ENCODE measurements around the gene RNPC3. TPM values are rescaled to one million over a fixed set of nuclear protein-coding genes. Genes with fewer than 3 reads are reported as not detected.
"Not testable (repeated sequence)": the region's sequence is repeated elsewhere in the genome, so short reads cannot be mapped to it uniquely, and the experiment has no call there.

Gene RNPC3
- total and polyA plus RNA-seq, 7 donors = 6.2 to 42.4 (median 28.1) TPM

DNA sequence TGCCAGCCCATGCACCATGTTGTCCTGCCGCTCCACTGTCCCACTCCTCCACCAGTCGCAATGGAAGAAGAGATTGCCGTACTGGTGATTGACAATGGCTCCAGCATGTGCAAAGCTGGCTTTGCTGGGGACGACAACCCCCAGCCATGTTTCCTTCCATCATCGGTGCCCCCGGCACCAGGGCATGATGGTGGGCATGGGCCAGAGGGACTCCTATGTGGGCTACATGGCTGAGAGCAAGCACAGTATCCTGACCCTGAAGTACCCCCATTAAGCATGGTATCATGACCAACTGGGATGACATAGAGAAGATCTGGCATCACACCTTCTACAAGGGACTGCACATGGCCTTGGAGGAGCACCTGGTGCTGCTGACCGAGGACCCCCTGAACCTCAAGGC lies 44.0 kb downstream of the RNPC3 start:
- intact Hi-C loops (cut with DNase I) = no loop called here
- Histone ChIP-seq H3K36me3 (peaks cover 0 to 5% (median 0%) of the 10 kb centered on the region in 4 donors), H3K27ac (no peak overlapping the region), H3K27me3 (no peaks in the 10 kb centered on the region), H3K4me3 (no peak overlapping the region), H3K4me1 (no peaks in the 10 kb centered on the region), H3K9me3 (no peaks in the 10 kb centered on the region)
- 97% methylated on average over 7 of the region's 7 CpGs for WGBS, 2 donors
- TF ChIP-seq POLR2A (IDR thresholded peaks at IDR 0.05) (no peak), CTCF (IDR thresholded peaks at IDR 0.05) (no peak), EP300 (IDR thresholded peaks at IDR 0.05) (no peak), POLR2AphosphoS5 (IDR thresholded peaks at IDR 0.05) (no peak)
- DNase-seq = no peak

GRCh38 chr1:103571289-103571688 lies 45.8 kb downstream of the RNPC3 start, which contains the start of gene AMY2B:
AMY2B (plus strand) TSS chr1:103571589; CDS start chr1:103571603, 14 bp downstream.
- H3K27ac ChIP-seq; H3K36me3 ChIP-seq; H3K4me3 ChIP-seq; DNase-seq; H3K9me3 ChIP-seq; intact Hi-C loops (cut with DNase I); H3K4me1 ChIP-seq; H3K27me3 ChIP-seq: not testable (repeated sequence)
- 86 to 91% methylated on average over 2 of the region's 2 CpGs for WGBS, 2 donors

DNA sequence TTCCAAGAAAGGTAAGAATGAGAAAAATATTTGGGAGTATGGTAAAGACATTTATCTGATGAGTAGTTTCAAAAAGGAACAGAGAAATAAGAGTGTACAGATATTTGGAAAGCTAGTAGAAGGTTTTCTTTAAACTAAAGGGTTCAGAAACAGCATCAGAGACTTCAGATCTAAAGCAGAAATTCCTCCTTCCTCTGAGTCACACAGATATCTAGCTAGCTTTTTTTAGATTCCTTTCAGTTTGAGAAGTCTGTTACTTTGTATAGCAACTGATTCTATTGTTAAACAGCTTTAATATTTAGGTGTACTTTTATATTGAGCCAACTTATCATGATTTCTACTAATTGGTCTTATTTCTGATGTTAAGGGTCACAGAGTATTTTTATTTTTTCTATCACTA lies 50.6 kb downstream of the RNPC3 start:
- Histone ChIP-seq H3K27me3 (no peaks in the 10 kb centered on the region), H3K36me3 (peaks cover 0 to 7% (median 0%) of the 10 kb centered on the region in 4 donors), H3K4me3 (no peak overlapping the region), H3K9me3 (no peaks in the 10 kb centered on the region), H3K4me1 (no peaks in the 10 kb centered on the region), H3K27ac (no peak overlapping the region)
- no peak for DNase-seq
- no peak for TF ChIP-seq CTCF (IDR thresholded peaks at IDR 0.05)
- TF ChIP-seq EP300 (IDR thresholded peaks at IDR 0.05) = no peak
- TF ChIP-seq POLR2AphosphoS5 (IDR thresholded peaks at IDR 0.05) = no peak
- TF ChIP-seq POLR2A (IDR thresholded peaks at IDR 0.05) = no peak
- intact Hi-C loops (cut with DNase I) = no loop called here

GRCh38 chr1:103576784-103577183 lies 51.3 kb downstream of the RNPC3 start:
- intact Hi-C loops (cut with DNase I) = not testable (repeated sequence)

DNA sequence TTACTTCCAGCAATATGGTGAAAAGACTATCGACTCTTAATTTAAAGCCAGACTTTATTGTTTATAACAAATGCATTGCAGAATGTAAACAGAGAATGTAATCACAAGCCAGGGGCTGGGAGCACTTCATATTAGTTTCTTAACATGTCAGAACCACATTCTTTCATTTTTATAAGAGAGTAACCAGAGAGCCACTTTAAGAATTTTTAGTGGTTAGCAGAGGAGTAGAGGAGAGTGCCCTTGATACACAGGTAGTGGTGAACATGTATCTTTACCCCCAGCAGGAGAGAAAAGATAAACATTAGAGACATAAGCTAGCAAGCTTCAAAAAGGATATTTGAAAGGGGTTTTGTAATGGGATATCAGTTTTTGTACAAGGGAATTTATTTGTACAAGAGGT lies 57.0 kb downstream of the RNPC3 start:
- Histone ChIP-seq H3K27me3 (no peaks in the 10 kb centered on the region), H3K4me1 (peaks cover 0 to 12% (median 6%) of the 10 kb centered on the region in 4 donors), H3K4me3 (no peak overlapping the region), H3K27ac (no peak overlapping the region), H3K36me3 (peaks cover 0 to 7% (median 0%) of the 10 kb centered on the region in 4 donors), H3K9me3 (no peaks in the 10 kb centered on the region)
- WGBS, 2 donors = 78 to 80% methylated on average over 1 of the region's 1 CpG
- intact Hi-C loops (cut with DNase I) = no loop called here
- no peak for DNase-seq
- TF ChIP-seq POLR2AphosphoS5 (IDR thresholded peaks at IDR 0.05) = no peak
- TF ChIP-seq POLR2A (IDR thresholded peaks at IDR 0.05) = no peak
- no peak for TF ChIP-seq CTCF (IDR thresholded peaks at IDR 0.05)
- TF ChIP-seq EP300 (IDR thresholded peaks at IDR 0.05) = no peak

More at GRCh38 chr1:103576784-103577183, 51.3 kb downstream of the RNPC3 start:
- H3K4me1 ChIP-seq, H3K36me3 ChIP-seq, H3K9me3 ChIP-seq, H3K27me3 ChIP-seq, H3K27ac ChIP-seq, DNase-seq, H3K4me3 ChIP-seq: not testable (repeated sequence)
- 95 to 96% methylated on average over 3 of the region's 5 CpGs for WGBS, 2 donors

GRCh38 chr1:103583887-103584286 lies 58.4 kb downstream of the RNPC3 start:
- intact Hi-C loops (cut with DNase I) = no loop called here
- no peak overlapping the region for H3K27ac ChIP-seq
- no peaks in the 10 kb centered on the region for H3K36me3 ChIP-seq
- no peak for TF ChIP-seq EP300 (IDR thresholded peaks at IDR 0.05)
- no peak for TF ChIP-seq POLR2AphosphoS5 (IDR thresholded peaks at IDR 0.05)
- no peak for TF ChIP-seq CTCF (IDR thresholded peaks at IDR 0.05)
- no peak overlapping the region for H3K4me3 ChIP-seq
- no peak for DNase-seq
- 81 to 84% methylated on average over 3 of the region's 3 CpGs for WGBS, 2 donors
- H3K4me1 ChIP-seq = peaks cover 0 to 12% (median 6%) of the 10 kb centered on the region in 4 donors
- H3K9me3 ChIP-seq = no peaks in the 10 kb centered on the region
- no peaks in the 10 kb centered on the region for H3K27me3 ChIP-seq
